Measurements from ENCODE around the gene PHTF2.

PHTF2 gene

GRCh38 chr7:77839919-77840318 lies 41.3 kb downstream of the PHTF2 start:
- no peak overlapping the region for H3K4me3 ChIP-seq (ENCODE audit: low read depth, low read length)
- no peak for DNase-seq (ENCODE audit: low read depth)
- no peak for TF ChIP-seq MYC (IDR thresholded peaks at IDR 0.05; ENCODE audit: low read depth, low read length)
- TF ChIP-seq, protein P1, sequence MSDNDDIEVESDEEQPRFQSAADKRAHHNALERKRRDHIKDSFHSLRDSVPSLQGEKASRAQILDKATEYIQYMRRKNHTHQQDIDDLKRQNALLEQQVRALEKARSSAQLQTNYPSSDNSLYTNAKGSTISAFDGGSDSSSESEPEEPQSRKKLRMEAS (IDR thresholded peaks at IDR 0.05; ENCODE audit: low read depth, low read length) = no peak
- no peak for TF ChIP-seq POLR2A (IDR thresholded peaks at IDR 0.05; ENCODE audit: extremely low read depth, insufficient read length)

DNA sequence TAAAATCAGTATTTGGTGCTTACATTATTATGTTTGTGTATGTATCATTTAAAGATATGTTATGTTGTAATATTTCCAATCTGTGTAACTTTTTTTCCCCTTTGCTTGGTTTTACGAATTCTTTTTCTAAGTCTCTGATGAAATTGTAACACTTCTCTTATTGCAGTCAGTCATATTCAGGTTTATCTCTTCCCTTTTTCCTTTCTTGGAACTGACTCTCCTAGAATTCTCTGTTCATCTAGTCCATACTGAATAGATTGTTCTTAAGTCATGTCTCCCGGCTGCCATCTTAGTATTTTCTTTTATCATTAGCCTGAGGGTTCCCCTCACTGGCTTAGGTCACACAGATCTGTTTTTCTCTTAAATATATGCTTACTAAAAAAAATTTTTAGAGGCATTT lies 44.6 kb downstream of the PHTF2 start:
- no peak for DNase-seq (ENCODE audit: low read depth)
- no peak for TF ChIP-seq POLR2A (IDR thresholded peaks at IDR 0.05; ENCODE audit: extremely low read depth, insufficient read length)
- no peak for TF ChIP-seq MYC (IDR thresholded peaks at IDR 0.05; ENCODE audit: low read depth, low read length)
- no peak for TF ChIP-seq CTCF (IDR thresholded peaks at IDR 0.05; ENCODE audit: low read depth, low read length)
- TF ChIP-seq, protein P1 (IDR thresholded peaks at IDR 0.05; ENCODE audit: low read depth, low read length) = no peak
- no peak overlapping the region for H3K4me3 ChIP-seq (ENCODE audit: low read depth, low read length)

DNA sequence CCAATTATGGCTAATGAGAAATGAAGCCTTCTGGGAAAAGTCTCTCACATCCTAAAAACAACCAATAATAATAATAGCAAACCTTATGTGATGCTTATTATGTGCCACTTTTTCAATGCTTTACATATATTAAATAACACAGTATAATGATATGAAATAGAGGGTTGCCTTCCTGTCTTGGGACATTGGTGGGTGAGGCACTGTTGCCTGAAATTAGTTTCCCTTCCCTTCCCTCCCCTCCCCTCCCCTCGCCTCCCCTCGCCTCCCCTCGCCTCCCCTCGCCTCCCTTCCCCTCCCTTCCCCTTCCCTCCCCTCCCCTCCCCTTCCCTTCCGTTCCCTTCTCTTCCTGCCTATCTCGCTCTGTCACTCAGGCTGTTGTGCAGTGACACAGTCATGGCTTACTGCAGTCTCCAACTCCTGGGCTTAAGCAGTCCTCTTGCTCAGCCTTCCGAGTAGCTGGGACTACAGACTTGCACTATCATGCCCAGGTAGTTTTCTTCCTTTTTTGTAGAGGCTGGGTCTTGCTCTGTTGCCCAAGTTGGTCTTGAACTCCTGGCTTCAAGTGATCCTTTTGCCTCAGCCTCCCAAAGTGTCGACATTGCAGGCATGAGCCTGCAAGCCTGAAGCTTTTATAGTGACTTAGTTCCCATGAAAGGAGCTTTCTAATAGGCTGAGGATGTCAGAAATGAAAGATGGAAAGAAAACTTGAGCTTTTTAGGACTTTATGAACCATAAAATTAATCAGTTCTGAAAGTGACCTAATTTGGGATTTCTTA lies 47.9 kb downstream of the PHTF2 start:
- DNase-seq (ENCODE audit: low read depth) = no peak
- H3K4me3 ChIP-seq (ENCODE audit: low read depth, low read length) = no peak overlapping the region
- TF ChIP-seq MYC (IDR thresholded peaks at IDR 0.05; ENCODE audit: low read depth, low read length) (no peak), CTCF (IDR thresholded peaks at IDR 0.05; ENCODE audit: low read depth, low read length) (no peak), POLR2A (IDR thresholded peaks at IDR 0.05; ENCODE audit: extremely low read depth, insufficient read length) (no peak)
- TF ChIP-seq, protein P1 (IDR thresholded peaks at IDR 0.05; ENCODE audit: low read depth, low read length) = no peak

DNA sequence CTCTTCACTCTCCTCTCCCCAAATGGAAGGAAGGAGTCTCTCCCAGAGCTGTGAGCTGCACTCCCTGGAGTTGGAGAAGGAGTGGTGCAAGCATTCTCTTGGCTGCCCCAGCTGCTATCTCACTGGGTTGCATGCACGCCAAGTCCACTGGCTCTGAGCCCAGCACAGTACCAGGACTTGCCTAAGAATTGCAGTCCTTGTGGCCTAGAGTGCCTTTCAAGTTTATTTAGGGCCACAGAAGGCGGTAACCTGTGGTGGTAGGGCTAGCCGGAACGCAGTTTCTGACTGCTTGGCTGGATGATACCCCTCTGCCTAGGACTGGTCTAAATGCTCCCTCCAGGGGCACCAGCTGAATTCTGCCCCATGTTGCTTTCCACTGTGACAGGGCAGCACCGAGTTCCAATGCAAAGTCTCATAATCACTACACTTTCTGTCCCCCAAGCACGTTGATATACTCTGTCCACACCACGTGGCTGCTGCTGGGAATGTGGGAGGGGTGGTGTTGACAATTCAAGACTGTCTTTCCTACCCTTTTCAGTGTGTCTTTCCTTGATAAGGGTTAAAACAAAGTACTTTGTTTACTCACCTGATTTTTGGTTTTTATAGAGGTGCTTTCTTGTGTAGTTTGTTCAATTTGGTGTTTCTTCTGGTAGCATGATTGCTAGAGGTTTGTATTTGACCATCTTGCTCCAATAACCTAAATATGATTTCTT lies 57.0 kb downstream of the PHTF2 start:
- no peak for DNase-seq (ENCODE audit: low read depth)

GRCh38 chr7:77858278-77858677 lies 59.7 kb downstream of the PHTF2 start:
- no peak overlapping the region for H3K4me3 ChIP-seq (ENCODE audit: low read depth, low read length)
- TF ChIP-seq CTCF (IDR thresholded peaks at IDR 0.05; ENCODE audit: low read depth, low read length) (no peak), MYC (IDR thresholded peaks at IDR 0.05; ENCODE audit: low read depth, low read length) (no peak), POLR2A (IDR thresholded peaks at IDR 0.05; ENCODE audit: extremely low read depth, insufficient read length) (no peak)
- TF ChIP-seq, protein P1 (IDR thresholded peaks at IDR 0.05; ENCODE audit: low read depth, low read length) = no peak
- DNase-seq (ENCODE audit: low read depth) = no peak

More for the DNA sequence above, 57.0 kb downstream of the PHTF2 start:
- no peak overlapping the region for H3K4me3 ChIP-seq (ENCODE audit: low read depth, low read length)
- TF ChIP-seq POLR2A (IDR thresholded peaks at IDR 0.05; ENCODE audit: extremely low read depth, insufficient read length) = no peak
- TF ChIP-seq MYC (IDR thresholded peaks at IDR 0.05; ENCODE audit: low read depth, low read length) = no peak
- TF ChIP-seq, protein P1 (IDR thresholded peaks at IDR 0.05; ENCODE audit: low read depth, low read length) = no peak
- TF ChIP-seq CTCF (IDR thresholded peaks at IDR 0.05; ENCODE audit: low read depth, low read length) = no peak

GRCh38 chr7:77859343-77859742 lies 60.8 kb downstream of the PHTF2 start:
- no peak for DNase-seq (ENCODE audit: low read depth)
- H3K4me3 ChIP-seq (ENCODE audit: low read depth, low read length) = no peak overlapping the region

More at GRCh38 chr7:77859343-77859742, 60.8 kb downstream of the PHTF2 start:
- TF ChIP-seq, protein P1 (IDR thresholded peaks at IDR 0.05; ENCODE audit: low read depth, low read length) = no peak
- no peak for TF ChIP-seq MYC (IDR thresholded peaks at IDR 0.05; ENCODE audit: low read depth, low read length)
- TF ChIP-seq POLR2A (IDR thresholded peaks at IDR 0.05; ENCODE audit: extremely low read depth, insufficient read length) = no peak
- no peak for TF ChIP-seq CTCF (IDR thresholded peaks at IDR 0.05; ENCODE audit: low read depth, low read length)

All from NB4 (cell line).